Calu3 (cell line): ENCODE measurements around the gene GOSR2. TPM values are rescaled to one million over a fixed set of nuclear protein-coding genes. Genes with fewer than 3 reads are reported as not detected.
"Not testable (repeated sequence)": the region's sequence is repeated elsewhere in the genome, so short reads cannot be mapped to it uniquely, and the experiment has no call there.

Experiments used
- BruUV-seq: library from RNA; stranded (reverse); fragments of 400-500 nt; replicated peaks from 2 replicates; lab custom pipeline; 2021; lab: Mats Ljungman, UMichigan
- CTCF ChIA-PET: fragments of 300-600 bp; sonication (Branson Sonifier 250); formaldehyde crosslinking; loops from one replicate; lab custom pipeline; 2022; ENCODE audit warnings: antibody characterized with exemption; lab: Charles Lee
- DNase-seq: peaks from one replicate; pipeline ENCODE4 v3.0.0; 2022
- H3K27ac Mint-ChIP-seq: one replicate; pipeline ENCODE4 v1.8.0; 2022; ENCODE audit warnings: mixed read lengths; ENCODE audit not compliant: unreplicated experiment
- H3K27me3 Mint-ChIP-seq: one replicate; pipeline ENCODE4 v1.8.0; 2022; ENCODE audit warnings: mixed read lengths; ENCODE audit not compliant: unreplicated experiment
- H3K36me3 Mint-ChIP-seq: one replicate; pipeline ENCODE4 v1.8.0; 2022; ENCODE audit warnings: mild to moderate bottlenecking, moderate library complexity, mixed read lengths; ENCODE audit not compliant: insufficient read depth, unreplicated experiment
- H3K4me1 Mint-ChIP-seq: one replicate; pipeline ENCODE4 v1.8.0; 2022; ENCODE audit warnings: mild to moderate bottlenecking, low read depth, mixed read lengths; ENCODE audit not compliant: unreplicated experiment
- H3K4me3 Mint-ChIP-seq: one replicate; pipeline ENCODE4 v1.8.0; 2022; ENCODE audit warnings: mild to moderate bottlenecking, low read depth, moderate library complexity, mixed read lengths; ENCODE audit not compliant: unreplicated experiment
- H3K9me3 Mint-ChIP-seq: one replicate; pipeline ENCODE4 v1.8.0; 2022; ENCODE audit warnings: low read depth, mixed read lengths; ENCODE audit not compliant: unreplicated experiment
- intact Hi-C: fragments of 100-400 bp; cut with micrococcal nuclease; formaldehyde crosslinking; loops from one replicate; pipeline ENCODE4 v1.10.0; 2022; ENCODE audit not compliant: unreplicated experiment
- microRNA-seq: library from miRNA; unstranded; fragments of <30 nt; microRNA quantifications from one replicate; pipeline ENCODE4 v1.2.0, GENCODE V29; 2022
- total RNA-seq: library from RNA; stranded (reverse); gene quantifications from 2 replicates; pipeline ENCODE4 v1.2.3, GENCODE V29; 2022
- TF ChIP-seq, protein P1 (sequence below): fragments of 200-600 bp; IDR thresholded peaks from one replicate; pipeline ENCODE4 v1.8.0; 2022; ENCODE audit warnings: antibody characterized with exemption; ENCODE audit not compliant: unreplicated experiment

Gene GOSR2
- total RNA-seq, 1 experiment from 2014 or later, result 91.2 TPM

- H3K36me3 Mint-ChIP-seq, result no peaks in the 10 kb centered on the region
- H3K27me3 Mint-ChIP-seq, result peaks cover 41% of the 10 kb centered on the region
- no peak for DNase-seq
- BruUV-seq, result no TSS peak
- CTCF ChIA-PET, result interaction anchor here (0.6 kb wide), 1 partner anchor 12 kb away, joined by 4 read pairs; no protein-coding TSS in a partner anchor
- H3K27ac Mint-ChIP-seq, result no peak overlapping the region
- intact Hi-C loops, result no loop called here
- H3K4me1 Mint-ChIP-seq, result peaks cover 6% of the 10 kb centered on the region
- H3K9me3 Mint-ChIP-seq, result no peaks in the 10 kb centered on the region
- H3K4me3 Mint-ChIP-seq, result no peak overlapping the region
- TF ChIP-seq, protein P1, sequence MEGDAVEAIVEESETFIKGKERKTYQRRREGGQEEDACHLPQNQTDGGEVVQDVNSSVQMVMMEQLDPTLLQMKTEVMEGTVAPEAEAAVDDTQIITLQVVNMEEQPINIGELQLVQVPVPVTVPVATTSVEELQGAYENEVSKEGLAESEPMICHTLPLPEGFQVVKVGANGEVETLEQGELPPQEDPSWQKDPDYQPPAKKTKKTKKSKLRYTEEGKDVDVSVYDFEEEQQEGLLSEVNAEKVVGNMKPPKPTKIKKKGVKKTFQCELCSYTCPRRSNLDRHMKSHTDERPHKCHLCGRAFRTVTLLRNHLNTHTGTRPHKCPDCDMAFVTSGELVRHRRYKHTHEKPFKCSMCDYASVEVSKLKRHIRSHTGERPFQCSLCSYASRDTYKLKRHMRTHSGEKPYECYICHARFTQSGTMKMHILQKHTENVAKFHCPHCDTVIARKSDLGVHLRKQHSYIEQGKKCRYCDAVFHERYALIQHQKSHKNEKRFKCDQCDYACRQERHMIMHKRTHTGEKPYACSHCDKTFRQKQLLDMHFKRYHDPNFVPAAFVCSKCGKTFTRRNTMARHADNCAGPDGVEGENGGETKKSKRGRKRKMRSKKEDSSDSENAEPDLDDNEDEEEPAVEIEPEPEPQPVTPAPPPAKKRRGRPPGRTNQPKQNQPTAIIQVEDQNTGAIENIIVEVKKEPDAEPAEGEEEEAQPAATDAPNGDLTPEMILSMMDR, result no peak
Measured at GRCh38 chr17:46986366-46986765, 63.4 kb downstream of the GOSR2 start.

DNA sequence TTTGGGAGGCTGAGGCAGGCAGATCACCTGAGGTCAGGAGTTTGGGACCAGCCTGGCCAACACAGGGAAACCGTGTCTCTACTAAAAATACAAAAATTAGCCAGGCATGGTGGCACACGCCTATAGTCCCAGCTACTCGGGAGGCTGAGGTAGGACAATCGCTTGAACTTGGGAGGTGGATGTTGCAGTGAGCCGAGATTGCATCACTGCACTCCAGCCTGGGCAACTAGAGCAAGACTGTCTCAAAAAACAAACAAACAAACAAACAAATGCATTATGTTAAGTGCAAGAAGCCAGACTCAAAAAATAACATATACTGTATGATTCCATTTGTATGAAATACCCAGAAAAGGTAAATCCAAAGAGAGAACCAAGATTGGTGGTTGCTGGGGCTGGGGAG lies 65.0 kb downstream of the GOSR2 start:
- H3K9me3 Mint-ChIP-seq, BruUV-seq, H3K4me1 Mint-ChIP-seq, intact Hi-C loops, CTCF ChIA-PET, H3K36me3 Mint-ChIP-seq, H3K4me3 Mint-ChIP-seq, H3K27ac Mint-ChIP-seq, DNase-seq: not testable (repeated sequence)
- peaks cover 30% of the 10 kb centered on the region for H3K27me3 Mint-ChIP-seq

GRCh38 chr17:46989637-46990431 lies 66.9 kb downstream of the GOSR2 start:
- Mint-ChIP-seq H3K9me3 (no peaks in the 10 kb centered on the region), H3K4me1 (peaks cover 2% of the 10 kb centered on the region), H3K27me3 (peaks cover 26% of the 10 kb centered on the region), H3K27ac (no peak overlapping the region), H3K4me3 (no peak overlapping the region), H3K36me3 (peaks cover 5% of the 10 kb centered on the region)
- TF ChIP-seq, protein P1, result no peak
- CTCF ChIA-PET, result interaction anchor here (0.6 kb wide), 1 partner anchor 124 kb away, joined by 5 read pairs; no protein-coding TSS in a partner anchor
- intact Hi-C loops, result no loop called here
- no peak for DNase-seq
- no TSS peak for BruUV-seq

GRCh38 chr17:46991617-46992016 lies 68.7 kb downstream of the GOSR2 start:
- DNase-seq, result no peak
- Mint-ChIP-seq H3K9me3 (no peaks in the 10 kb centered on the region), H3K27me3 (peaks cover 26% of the 10 kb centered on the region), H3K4me3 (no peak overlapping the region), H3K4me1 (peaks cover 9% of the 10 kb centered on the region), H3K36me3 (peaks cover 5% of the 10 kb centered on the region), H3K27ac (no peak overlapping the region)
- CTCF ChIA-PET, result interaction anchor here (0.6 to 1.0 kb wide), 4 partner anchors 15 to 799 kb away, joined by 3 to 8 read pairs (median 3); partner anchors contain the start of gene KANSL1
- intact Hi-C loops, result no loop called here
- no TSS peak for BruUV-seq
- TF ChIP-seq, protein P1, result no peak

Small RNA genes lying within 50 kb of the gene (microRNA-seq; reads per million reads assigned to microRNA genes)
- not detected for gene MIR5089

Other genes starting within 250 kb of the GOSR2 start
- 5.2 and 6.1 TPM in 2 replicates for gene WNT3, start 104.5 kb upstream of the GOSR2 start, total RNA-seq
- not detected in 2 replicates for gene WNT9B, start 71.6 kb upstream of the GOSR2 start, total RNA-seq
- not detected in 2 replicates for gene RPRML, start 56.1 kb downstream of the GOSR2 start, total RNA-seq